B cell (primary cell): ENCODE data around the gene ARRDC3.

Source experiments
- CTCF ChIP-seq: fragments of 200-600 bp; IDR thresholded peaks from one replicate; pipeline ENCODE4 v1.8.0; 2022; ENCODE audit warnings: antibody characterized with exemption, mild to moderate bottlenecking
- EZH2 ChIP-seq: IDR thresholded peaks from 2 replicates; pipeline ENCODE4 v1.6.1; 2012; ENCODE audit warnings: borderline replicate concordance, low read depth, mild to moderate bottlenecking, moderate library complexity, low read length; ENCODE audit not compliant: insufficient read depth, poor library complexity, severe bottlenecking

GRCh38 chr5:91339063-91339705 is 43.9 kb downstream of the ARRDC3 start:
- no peak for TF ChIP-seq CTCF
- no peak for TF ChIP-seq EZH2
